Measurements from ENCODE around the gene MCAM.

DNA sequence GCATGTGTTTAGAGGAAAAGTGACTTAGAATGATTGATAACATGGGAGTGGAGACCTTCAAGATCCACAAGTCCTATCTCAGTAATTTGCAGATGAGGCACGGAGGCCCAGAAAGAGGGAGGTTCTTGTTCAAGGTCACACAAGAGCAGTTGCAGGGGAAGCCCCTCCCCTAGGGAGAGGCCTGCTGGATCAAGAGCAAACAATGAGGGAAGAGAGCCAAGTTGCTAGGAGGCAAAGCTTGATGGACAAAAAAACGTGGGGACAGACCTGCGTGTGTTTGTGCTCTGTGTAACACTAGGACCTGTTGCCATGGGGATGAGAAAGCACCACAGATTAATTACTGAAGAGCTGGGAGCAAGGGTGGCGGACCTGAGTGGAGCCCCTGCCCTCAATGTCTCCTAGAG, 35.9 kb upstream of the MCAM start:
- TF ChIP-seq MYC (IDR thresholded peaks at IDR 0.05; ENCODE audit: insufficient read depth, insufficient read length, insufficient replicate concordance, low read length, severe bottlenecking): no peak
- TF ChIP-seq, protein P1, sequence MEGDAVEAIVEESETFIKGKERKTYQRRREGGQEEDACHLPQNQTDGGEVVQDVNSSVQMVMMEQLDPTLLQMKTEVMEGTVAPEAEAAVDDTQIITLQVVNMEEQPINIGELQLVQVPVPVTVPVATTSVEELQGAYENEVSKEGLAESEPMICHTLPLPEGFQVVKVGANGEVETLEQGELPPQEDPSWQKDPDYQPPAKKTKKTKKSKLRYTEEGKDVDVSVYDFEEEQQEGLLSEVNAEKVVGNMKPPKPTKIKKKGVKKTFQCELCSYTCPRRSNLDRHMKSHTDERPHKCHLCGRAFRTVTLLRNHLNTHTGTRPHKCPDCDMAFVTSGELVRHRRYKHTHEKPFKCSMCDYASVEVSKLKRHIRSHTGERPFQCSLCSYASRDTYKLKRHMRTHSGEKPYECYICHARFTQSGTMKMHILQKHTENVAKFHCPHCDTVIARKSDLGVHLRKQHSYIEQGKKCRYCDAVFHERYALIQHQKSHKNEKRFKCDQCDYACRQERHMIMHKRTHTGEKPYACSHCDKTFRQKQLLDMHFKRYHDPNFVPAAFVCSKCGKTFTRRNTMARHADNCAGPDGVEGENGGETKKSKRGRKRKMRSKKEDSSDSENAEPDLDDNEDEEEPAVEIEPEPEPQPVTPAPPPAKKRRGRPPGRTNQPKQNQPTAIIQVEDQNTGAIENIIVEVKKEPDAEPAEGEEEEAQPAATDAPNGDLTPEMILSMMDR (IDR thresholded peaks at IDR 0.05 in 2 of 3, conservative IDR thresholded peaks at IDR 0.05 in 1 of 3; ENCODE audit: control insufficient read depth in 2 of 3, extremely low read depth in 1 of 3, insufficient read depth in 1 of 3, low read depth in 3 of 3, low read length in 3 of 3): no peak
- TF ChIP-seq, protein P2, sequence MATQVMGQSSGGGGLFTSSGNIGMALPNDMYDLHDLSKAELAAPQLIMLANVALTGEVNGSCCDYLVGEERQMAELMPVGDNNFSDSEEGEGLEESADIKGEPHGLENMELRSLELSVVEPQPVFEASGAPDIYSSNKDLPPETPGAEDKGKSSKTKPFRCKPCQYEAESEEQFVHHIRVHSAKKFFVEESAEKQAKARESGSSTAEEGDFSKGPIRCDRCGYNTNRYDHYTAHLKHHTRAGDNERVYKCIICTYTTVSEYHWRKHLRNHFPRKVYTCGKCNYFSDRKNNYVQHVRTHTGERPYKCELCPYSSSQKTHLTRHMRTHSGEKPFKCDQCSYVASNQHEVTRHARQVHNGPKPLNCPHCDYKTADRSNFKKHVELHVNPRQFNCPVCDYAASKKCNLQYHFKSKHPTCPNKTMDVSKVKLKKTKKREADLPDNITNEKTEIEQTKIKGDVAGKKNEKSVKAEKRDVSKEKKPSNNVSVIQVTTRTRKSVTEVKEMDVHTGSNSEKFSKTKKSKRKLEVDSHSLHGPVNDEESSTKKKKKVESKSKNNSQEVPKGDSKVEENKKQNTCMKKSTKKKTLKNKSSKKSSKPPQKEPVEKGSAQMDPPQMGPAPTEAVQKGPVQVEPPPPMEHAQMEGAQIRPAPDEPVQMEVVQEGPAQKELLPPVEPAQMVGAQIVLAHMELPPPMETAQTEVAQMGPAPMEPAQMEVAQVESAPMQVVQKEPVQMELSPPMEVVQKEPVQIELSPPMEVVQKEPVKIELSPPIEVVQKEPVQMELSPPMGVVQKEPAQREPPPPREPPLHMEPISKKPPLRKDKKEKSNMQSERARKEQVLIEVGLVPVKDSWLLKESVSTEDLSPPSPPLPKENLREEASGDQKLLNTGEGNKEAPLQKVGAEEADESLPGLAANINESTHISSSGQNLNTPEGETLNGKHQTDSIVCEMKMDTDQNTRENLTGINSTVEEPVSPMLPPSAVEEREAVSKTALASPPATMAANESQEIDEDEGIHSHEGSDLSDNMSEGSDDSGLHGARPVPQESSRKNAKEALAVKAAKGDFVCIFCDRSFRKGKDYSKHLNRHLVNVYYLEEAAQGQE (IDR thresholded peaks at IDR 0.05; ENCODE audit: low read depth, low read length): no peak
- no peak for TF ChIP-seq SMC3 (IDR thresholded peaks at IDR 0.05; ENCODE audit: borderline replicate concordance, low read length)
- TF ChIP-seq ZNF274 (IDR thresholded peaks at IDR 0.05; ENCODE audit: insufficient read depth, insufficient read length): no peak
- TF ChIP-seq HDAC6 (IDR thresholded peaks at IDR 0.05; ENCODE audit: unreplicated experiment): no peak
- no peak for TF ChIP-seq EZH2 (IDR thresholded peaks at IDR 0.05; ENCODE audit: borderline replicate concordance, control insufficient read depth, low read depth, low read length)
- no peak for TF ChIP-seq CEBPB (IDR thresholded peaks at IDR 0.05; ENCODE audit: borderline replicate concordance in 1 of 2, low read depth in 2 of 2, low read length in 2 of 2)
- no peak for TF ChIP-seq EP300 (IDR thresholded peaks at IDR 0.05; ENCODE audit: borderline replicate concordance in 1 of 2, control insufficient read depth in 1 of 2, low read depth in 2 of 2, low read length in 2 of 2)
- TF ChIP-seq POLR2AphosphoS5 (IDR thresholded peaks at IDR 0.05; ENCODE audit: low read length): no peak
- no peak for TF ChIP-seq CBX5 (IDR thresholded peaks at IDR 0.05; ENCODE audit: low read depth)
- TF ChIP-seq, protein P3, sequence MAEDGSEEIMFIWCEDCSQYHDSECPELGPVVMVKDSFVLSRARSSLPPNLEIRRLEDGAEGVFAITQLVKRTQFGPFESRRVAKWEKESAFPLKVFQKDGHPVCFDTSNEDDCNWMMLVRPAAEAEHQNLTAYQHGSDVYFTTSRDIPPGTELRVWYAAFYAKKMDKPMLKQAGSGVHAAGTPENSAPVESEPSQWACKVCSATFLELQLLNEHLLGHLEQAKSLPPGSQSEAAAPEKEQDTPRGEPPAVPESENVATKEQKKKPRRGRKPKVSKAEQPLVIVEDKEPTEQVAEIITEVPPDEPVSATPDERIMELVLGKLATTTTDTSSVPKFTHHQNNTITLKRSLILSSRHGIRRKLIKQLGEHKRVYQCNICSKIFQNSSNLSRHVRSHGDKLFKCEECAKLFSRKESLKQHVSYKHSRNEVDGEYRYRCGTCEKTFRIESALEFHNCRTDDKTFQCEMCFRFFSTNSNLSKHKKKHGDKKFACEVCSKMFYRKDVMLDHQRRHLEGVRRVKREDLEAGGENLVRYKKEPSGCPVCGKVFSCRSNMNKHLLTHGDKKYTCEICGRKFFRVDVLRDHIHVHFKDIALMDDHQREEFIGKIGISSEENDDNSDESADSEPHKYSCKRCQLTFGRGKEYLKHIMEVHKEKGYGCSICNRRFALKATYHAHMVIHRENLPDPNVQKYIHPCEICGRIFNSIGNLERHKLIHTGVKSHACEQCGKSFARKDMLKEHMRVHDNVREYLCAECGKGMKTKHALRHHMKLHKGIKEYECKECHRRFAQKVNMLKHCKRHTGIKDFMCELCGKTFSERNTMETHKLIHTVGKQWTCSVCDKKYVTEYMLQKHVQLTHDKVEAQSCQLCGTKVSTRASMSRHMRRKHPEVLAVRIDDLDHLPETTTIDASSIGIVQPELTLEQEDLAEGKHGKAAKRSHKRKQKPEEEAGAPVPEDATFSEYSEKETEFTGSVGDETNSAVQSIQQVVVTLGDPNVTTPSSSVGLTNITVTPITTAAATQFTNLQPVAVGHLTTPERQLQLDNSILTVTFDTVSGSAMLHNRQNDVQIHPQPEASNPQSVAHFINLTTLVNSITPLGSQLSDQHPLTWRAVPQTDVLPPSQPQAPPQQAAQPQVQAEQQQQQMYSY (CRISPR knock-in tag; IDR thresholded peaks at IDR 0.05): no peak
- TF ChIP-seq FOXM1 (IDR thresholded peaks at IDR 0.05; ENCODE audit: low read depth, low read length): no peak

Data from GM12878 (cell line).